ENCODE measurements around the gene FSTL4.
"Not testable (repeated sequence)": the region's sequence is repeated elsewhere in the genome, so short reads cannot be mapped to it uniquely, and the experiment has no call there.

Gene FSTL4

GRCh38 chr5:133200256-133200655 lies 412.1 kb downstream of the FSTL4 start:
- no peak for DNase-seq

DNA sequence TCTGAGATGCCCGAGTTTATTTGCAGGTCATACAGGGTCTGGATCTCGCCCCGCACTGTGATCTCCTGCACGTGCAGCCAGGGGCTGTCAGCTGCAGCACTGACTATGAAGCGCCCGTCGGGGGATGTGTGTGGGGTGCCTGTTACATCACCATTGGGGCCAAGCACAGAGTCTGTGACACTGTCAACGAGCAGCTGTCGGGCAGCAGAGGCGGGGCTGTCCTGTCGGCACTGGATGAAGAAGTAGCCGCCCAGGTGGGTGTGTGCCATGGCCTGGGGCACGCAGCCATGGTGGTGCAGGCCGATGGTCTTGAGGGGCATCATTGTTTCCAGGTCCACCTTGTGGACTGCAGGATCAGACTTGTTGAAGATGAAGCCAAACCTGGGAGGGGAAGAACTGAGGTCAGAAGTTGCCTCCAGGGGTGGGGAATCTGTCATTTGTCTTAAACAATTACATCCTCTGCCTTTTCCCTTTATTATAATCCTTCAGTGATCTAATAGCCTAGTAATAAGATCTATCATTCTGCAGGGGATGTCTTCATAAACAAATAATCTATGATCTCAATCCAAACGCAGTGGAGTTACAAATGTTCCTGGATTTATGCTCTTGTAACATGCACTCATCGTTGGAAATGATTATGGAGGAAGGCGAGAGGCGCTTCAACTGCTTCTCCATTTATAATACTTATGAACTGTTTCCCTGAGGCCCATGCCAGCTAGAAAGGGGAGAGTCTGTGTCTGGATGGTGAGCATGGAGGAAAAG lies 412.7 kb downstream of the FSTL4 start:
- no peak for DNase-seq

DNA sequence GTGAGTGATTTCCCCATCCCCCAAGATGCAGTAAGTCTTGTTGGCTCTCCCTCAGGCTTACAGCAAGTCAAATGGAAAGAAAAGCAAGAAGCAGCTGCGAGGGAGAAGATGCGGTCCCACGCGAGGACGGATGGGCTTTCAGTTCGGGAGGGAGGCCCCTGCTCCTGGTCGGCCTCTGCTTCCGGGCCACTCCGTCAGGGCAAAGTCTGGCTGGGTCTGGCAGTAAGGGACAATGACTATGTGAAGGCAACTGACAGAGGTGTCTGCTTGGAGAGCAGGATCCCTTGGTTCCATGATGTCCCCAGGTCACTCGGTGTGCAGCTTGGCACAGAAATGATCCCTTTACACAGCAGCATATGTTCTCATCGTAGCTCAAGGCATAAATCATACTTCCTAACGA lies 413.8 kb downstream of the FSTL4 start:
- DNase-seq, result no peak

DNA sequence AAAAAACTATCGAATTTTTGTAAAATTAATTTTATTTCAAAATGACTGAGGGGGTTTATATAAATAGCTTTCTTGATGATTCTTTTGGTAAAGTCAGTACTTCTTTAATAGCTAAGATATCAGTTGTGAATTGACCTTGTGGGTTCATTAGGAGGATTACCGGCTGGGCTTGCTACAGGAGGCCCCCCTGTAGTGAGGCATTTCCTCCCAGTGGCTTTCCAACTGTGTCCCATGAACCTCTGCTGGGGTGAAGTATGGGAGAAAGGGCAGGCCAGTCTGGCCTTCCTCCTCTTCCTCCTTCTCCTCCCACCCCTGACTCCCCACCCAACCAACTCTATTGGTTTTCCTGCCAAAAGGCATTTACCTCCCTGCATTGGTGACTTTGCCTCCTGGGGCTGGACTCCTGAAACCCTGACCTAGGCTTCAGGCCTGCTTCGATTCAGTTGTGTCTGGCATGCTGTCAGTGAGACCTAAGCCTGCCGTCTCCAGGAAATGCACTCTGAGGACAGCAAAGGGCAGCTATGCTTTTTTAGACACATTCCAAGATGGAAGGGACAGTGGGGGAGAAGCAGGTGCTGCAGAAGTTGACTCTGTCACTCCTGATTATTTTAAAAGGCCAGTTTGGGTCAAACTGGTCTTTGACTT lies 415.8 kb downstream of the FSTL4 start:
- no peak for DNase-seq

GRCh38 chr5:133195250-133195649 lies 417.1 kb downstream of the FSTL4 start:
- DNase-seq, result no peak

- DNase-seq, result no peak
These were observed 418.5 kb downstream of the FSTL4 start for GRCh38 chr5:133193794-133194193.

DNA sequence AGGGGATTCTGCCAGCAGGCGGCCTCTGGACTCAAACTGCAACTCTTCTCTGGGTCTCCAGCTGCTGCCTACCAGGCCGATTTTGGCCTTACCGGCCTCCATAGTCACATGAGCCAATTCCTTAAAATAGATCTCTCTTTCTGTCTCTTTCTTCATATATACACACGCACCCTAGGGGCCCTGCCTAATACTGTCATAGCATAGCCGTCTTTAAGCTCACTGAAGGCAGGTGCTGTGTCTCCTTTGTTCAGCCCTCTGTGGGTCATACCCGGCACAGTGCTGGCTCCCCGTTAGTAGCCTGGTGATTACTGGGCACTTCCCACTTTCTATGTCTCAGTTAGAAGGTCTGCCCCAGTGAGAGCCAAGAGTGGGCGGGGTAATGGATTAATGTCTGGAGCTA lies 419.6 kb downstream of the FSTL4 start:
- no peak for DNase-seq

DNA sequence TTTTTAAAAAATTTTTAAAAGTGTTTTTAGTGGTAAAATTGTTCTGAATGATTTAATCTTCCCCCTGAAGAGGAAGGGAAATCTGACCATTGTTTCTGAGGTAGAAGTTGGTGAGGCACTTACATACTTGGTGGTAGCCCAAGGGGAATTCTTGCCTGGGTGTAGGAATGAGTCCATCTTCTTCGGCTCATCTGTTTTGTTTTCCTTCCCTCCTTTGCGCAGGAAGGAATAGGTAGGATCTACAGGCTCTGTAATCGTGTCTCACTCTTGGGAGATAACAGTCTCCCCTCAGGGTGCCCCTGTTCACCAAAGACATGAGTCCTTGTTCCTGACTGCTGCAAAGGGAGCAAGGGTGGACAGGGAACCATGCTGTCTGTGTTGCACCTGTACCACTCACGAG lies 422.5 kb downstream of the FSTL4 start:
- DNase-seq, result no peak

DNA sequence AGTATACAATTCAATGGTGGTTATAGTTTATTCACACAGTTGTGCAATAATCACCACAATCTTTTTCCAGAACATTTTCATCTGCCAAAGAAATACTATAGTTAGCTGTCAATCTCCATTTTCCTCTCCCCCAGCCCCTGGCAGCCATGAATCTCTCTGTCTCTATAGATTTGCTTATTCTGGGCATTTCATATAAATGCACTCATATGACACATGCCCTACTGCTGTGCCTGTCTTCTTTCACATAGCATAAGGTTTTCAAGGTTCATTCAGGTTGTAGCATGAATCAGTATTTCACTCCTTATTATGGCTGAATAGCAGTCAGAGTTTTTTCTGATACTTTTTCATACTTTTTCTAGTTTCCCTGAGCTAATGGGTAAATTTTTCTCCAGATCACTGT lies 432.9 kb downstream of the FSTL4 start:
- no peak for DNase-seq

GRCh38 chr5:133170756-133171387 lies 441.5 kb downstream of the FSTL4 start:
- not testable (repeated sequence) for DNase-seq

DNA sequence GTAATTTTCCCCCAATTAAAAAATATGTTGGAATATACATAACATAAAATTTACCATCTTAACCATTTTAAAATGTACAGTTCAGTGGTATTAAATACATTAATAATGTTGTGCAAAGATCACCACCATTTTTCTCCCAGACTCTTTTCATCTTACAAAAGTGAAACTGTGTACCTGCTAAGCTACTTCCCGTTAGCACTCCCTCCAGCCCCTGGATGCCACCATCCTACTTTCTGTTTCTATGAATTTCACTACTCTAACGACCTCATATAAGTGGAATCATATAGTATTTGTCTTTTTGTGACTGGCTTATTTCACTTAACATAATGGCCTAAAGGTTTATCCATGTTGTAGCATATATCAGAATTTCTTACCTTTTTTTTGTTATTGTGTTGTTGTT lies 447.6 kb downstream of the FSTL4 start:
- DNase-seq, result no peak

GRCh38 chr5:133163839-133164238 lies 448.5 kb downstream of the FSTL4 start:
- no peak for DNase-seq

- no peak for DNase-seq
These were observed 452.8 kb downstream of the FSTL4 start for GRCh38 chr5:133159543-133159942.

DNA sequence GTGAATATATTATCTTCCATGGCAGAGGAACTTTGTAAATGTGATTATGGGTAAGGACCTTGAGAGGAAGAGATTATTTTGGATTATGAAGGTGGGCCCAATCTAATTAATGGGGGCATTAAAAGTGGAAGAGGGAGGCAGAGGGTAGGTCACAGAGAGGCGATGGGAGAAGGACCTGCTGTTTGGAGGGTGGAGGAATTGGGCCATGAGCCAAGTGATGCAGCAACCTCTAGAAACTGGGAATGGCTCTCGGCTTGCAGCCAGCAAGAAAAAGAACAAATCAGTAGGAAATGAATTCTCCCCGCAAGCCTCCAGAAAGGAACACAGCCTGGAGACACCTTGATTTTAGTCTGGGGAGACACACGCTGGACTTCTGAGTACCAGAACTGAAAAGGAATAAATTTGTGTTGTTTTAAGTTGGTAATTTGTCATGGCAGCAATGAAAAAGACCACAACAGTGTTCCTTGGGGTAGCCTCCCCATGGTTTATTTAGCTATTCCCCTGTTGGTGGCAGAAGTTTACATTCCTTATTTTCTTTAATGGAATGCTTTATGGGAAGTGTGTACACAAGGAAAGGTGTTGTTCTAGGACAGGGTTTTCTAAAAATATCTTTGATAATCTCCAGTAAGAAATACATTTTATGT lies 456.9 kb downstream of the FSTL4 start:
- DNase-seq, result no peak

DNA sequence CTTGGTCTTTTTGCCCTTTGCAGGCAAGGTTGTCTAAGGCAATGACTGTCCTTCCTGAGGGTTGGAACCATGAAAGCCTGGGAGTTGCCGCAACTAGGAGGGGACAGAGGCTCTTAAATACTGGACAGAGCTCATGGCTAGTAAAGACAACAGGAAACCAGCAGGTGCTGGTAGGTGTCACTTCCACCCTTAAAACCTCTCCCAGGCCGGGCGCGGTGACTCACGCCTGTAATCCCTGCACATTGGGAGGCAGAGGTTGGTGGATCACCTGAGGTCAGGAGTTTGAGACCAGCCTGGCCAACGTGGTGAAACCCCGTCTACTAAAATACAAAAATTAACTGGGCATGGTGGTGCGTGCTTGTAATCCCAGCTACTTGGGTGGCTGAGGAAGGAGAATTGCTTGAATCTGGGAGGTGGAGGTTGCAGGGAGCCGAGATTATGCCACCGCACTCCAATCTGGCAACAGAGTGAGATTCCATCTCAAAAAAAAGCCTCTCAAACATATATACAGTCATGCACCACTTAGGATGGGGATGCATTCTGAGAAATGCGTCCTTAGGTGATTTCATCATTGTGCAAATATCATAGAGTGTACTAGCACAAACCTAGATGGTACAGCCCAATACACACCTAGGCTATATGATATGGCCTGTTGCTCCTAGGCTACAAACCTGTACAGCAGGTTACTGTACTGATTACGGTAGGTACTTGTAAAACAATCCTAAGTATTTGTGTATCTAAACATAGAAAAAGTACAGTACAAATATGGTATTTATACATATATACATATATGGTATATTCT lies 457.9 kb downstream of the FSTL4 start:
- no peak for DNase-seq

DNA sequence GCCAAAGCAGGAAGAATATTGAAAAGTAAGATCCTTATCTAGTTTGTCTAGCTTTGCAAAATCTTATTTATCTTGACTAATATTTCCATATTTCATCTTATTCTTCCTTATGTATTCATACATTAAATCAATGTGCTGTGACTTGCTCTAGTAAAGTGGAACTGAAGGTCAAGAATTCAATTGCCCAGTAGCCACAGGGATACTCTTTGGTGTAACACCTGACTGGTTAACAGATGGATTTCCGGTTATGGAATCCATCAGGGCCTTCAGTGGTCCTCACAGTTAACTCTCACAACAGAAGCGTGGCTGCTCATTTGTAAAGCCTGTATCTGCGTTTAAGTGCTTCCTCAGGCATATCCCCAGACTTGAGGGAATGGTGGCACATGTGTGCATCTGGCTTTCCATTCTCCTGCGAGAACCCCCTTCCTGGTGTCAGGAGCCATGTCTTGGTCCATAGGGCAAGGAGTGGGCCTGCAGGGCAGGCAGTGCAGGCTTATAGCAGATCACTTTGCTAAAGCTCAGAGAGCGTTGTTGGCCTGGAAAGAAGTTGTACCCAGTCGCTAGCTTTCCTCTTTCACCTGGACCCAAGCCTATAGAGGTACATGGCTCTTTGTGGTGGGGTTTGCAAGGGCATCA lies 461.3 kb downstream of the FSTL4 start:
- DNase-seq, result no peak

GRCh38 chr5:133149345-133149744 lies 463.0 kb downstream of the FSTL4 start:
- no peak for DNase-seq

DNA sequence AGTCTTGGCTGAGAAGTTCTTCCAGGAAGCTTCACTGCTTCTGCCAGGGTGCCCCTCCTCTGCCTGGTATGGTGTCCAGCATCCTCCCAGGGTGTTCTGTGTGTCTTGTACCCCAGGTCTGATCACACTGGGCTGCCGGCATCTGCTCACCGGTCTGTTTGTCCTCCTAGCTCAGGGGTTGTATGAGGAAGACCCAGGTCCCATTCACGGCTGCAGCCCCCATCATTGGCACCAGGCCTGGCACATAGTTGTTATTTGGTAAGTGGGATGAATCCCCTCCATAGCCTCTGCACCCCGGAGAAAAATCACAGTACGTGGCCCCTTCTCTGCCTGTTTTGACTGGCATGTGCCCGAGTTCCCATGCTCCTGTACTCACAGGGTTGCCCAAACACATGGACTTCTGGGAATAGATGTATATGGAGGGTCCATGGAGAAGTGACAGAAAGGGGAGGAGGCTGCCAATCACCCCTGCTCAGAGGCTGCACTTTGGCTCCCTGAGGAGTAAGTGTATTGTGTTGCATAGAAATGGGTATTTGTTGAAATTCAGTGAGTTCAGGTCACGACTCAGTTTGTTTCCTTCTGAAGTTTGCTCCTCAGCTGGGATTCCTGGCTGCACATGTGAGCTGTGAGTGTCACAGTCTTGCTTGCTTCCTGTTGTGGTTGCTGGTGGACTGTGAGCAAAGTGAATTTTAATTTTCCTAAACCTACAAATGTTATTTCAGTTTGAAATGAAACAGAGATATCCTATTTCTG lies 464.4 kb downstream of the FSTL4 start:
- DNase-seq, result no peak

DNA sequence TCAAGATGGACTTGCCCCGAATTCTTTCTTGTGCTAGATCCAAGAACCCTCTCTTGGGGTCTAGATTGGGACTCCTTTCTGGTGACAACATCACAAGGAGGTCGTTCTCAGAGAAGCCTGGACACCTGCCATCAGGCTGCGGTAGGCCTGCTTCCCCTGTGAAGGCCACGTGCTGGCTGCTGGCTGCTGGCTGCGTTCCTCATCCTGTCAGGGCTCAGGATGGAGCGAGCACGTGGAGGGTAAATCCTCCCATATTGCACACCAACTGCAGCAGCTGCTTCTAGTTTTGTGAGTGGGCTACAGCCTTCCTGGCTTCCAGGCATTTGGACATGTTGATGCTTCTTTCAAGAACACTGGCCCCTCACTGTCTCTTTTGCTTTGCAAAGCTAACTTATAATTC lies 464.9 kb downstream of the FSTL4 start:
- no peak for DNase-seq
